OCI-LY7 (cell line): ENCODE results near the gene AIRE. TPM values are rescaled to one million over a fixed set of nuclear protein-coding genes. Genes with fewer than 3 reads are reported as not detected.

Experiments used
- BruUV-seq: library from RNA; stranded (reverse); fragments of 400-500 nt; replicated peaks from 2 replicates; lab custom pipeline; 2021; lab: Mats Ljungman, UMichigan
- CTCF ChIA-PET: fragments of 300-600 bp; sonication (Branson Sonifier 250); formaldehyde crosslinking; loops from one replicate; lab custom pipeline; 2022; ENCODE audit warnings: antibody characterized with exemption; ENCODE audit not compliant: unreplicated experiment; lab: Charles Lee
- POLR2A ChIA-PET: fragments of 300-600 bp; sonication (Branson Sonifier 250); formaldehyde crosslinking; loops from one replicate; lab custom pipeline; 2022; ENCODE audit warnings: antibody characterized with exemption; lab: Charles Lee
- DNase-seq: peaks from one replicate; pipeline ENCODE4 v3.0.0-alpha.2; 2015; ENCODE audit warnings: low spot score
- H2AFZ ChIP-seq: fragments of 200-600 bp; sonication (generic), shearing (Covaris generic); 2 replicates; pipeline ENCODE4 v1.6.1; 2014; ENCODE audit warnings: mild to moderate bottlenecking, antibody characterized with exemption, low read length, moderate library complexity
- H3K27ac ChIP-seq: fragments of 200-600 bp; sonication (generic); 2 replicates; pipeline ENCODE4 v1.5.1; 2014; ENCODE audit warnings: mixed run types, low read depth, mild to moderate bottlenecking, moderate library complexity, low read length, inconsistent platforms; ENCODE audit not compliant: poor library complexity, severe bottlenecking
- H3K36me3 ChIP-seq: fragments of 200-600 bp; sonication (generic); 2 replicates; pipeline ENCODE4 v1.6.1; 2014; ENCODE audit warnings: mild to moderate bottlenecking, antibody characterized with exemption, low read length, moderate library complexity, mixed read lengths; ENCODE audit not compliant: insufficient read depth
- H3K4me1 ChIP-seq: fragments of 200-600 bp; sonication (generic); 2 replicates; pipeline ENCODE4 v1.5.1; 2014; ENCODE audit warnings: mild to moderate bottlenecking, low read length; ENCODE audit not compliant: insufficient read depth, poor library complexity, severe bottlenecking
- H3K4me2 ChIP-seq: fragments of 200-600 bp; sonication (generic); 2 replicates; pipeline ENCODE4 v1.6.1; 2014; ENCODE audit warnings: mild to moderate bottlenecking, low read length
- H3K4me3 ChIP-seq: fragments of 200-600 bp; sonication (generic); 2 replicates; pipeline ENCODE4 v1.5.1; 2014; ENCODE audit warnings: mild to moderate bottlenecking, low read depth, low read length; ENCODE audit not compliant: poor library complexity, severe bottlenecking
- H3K79me2 ChIP-seq: fragments of 200-600 bp; sonication (generic); 2 replicates; pipeline ENCODE4 v1.6.1; 2016; ENCODE audit warnings: low read depth, mild to moderate bottlenecking, low read length, moderate library complexity, mixed read lengths; ENCODE audit not compliant: insufficient read depth
- H3K9me2 ChIP-seq: fragments of 200-600 bp; sonication (generic); 2 replicates; pipeline ENCODE4 v1.6.1; 2016; ENCODE audit warnings: mild to moderate bottlenecking, low read length, mixed read lengths; ENCODE audit not compliant: insufficient read depth
- H3K9me3 ChIP-seq: fragments of 200-600 bp; sonication (generic); 2 replicates; pipeline ENCODE4 v1.6.1; 2014; ENCODE audit warnings: mild to moderate bottlenecking, mixed run types, low read length, mixed read lengths
- H4K20me1 ChIP-seq: fragments of 200-600 bp; sonication (generic); 2 replicates; pipeline ENCODE4 v1.6.1; 2014; ENCODE audit warnings: mild to moderate bottlenecking, antibody characterized with exemption, low read length, moderate library complexity, mixed read lengths; ENCODE audit not compliant: insufficient read depth
- CTCF ChIP-seq: fragments of 200-600 bp; sonication (generic); conservative IDR thresholded peaks from 2 replicates; pipeline ENCODE4 v1.5.1; 2014; ENCODE audit warnings: mild to moderate bottlenecking, antibody characterized with exemption, low read length, moderate library complexity, mixed read lengths
- EZH2phosphoT487 ChIP-seq: fragments of 200-600 bp; sonication (generic); IDR thresholded peaks from 2 replicates; pipeline ENCODE4 v1.6.1; 2018; ENCODE audit warnings: low read depth, borderline replicate concordance, mild to moderate bottlenecking, mixed run types, antibody characterized with exemption, low read length, moderate library complexity, mixed read lengths
- intact Hi-C: fragments of 100-400 bp; cut with micrococcal nuclease; formaldehyde crosslinking; loops from one replicate; pipeline ENCODE4 v1.10.0; 2022; ENCODE audit not compliant: unreplicated experiment
- total RNA-seq, 2 experiments: library from RNA; depleted of rRNA in 1 of 2; stranded (reverse); fragments of >200 nt in 1 of 2; shearing (Covaris generic) in 1 of 2; gene quantifications; 2 replicates each; pipeline ENCODE4 v1.2.3, GENCODE V29; 2014 to 2022

AIRE gene
- total RNA-seq, 2 experiments from 2014 or later, result not detected

- no peaks in the 10 kb centered on the region for H3K36me3 ChIP-seq
- H2AFZ ChIP-seq, result no peak overlapping the region
- BruUV-seq, result no TSS peak
- H3K4me1 ChIP-seq, result peaks cover 82% of the 10 kb centered on the region
- H3K4me3 ChIP-seq, result peak overlapping the region; percentile 86
- CTCF ChIA-PET, result no interaction called here
- POLR2A ChIA-PET, result no interaction called here
- no peaks in the 10 kb centered on the region for H3K9me3 ChIP-seq
- H3K4me2 ChIP-seq, result peak overlapping the region; percentile 87
- peak overlapping the region; percentile 39 for H3K27ac ChIP-seq
- peaks cover 7% of the 10 kb centered on the region; the same call in 1 of the 2 replicates for H3K79me2 ChIP-seq
- TF ChIP-seq EZH2phosphoT487 (no peak), CTCF (no peak)
- H4K20me1 ChIP-seq, result no peaks in the 10 kb centered on the region; the same call in 1 of the 2 replicates
- intact Hi-C loops, result no loop called here
- H3K9me2 ChIP-seq, result no peaks in the 10 kb centered on the region
- peak; percentile 70 for DNase-seq
These were observed 14.7 kb downstream of the AIRE start for GRCh38 chr21:44300262-44300959.

DNA sequence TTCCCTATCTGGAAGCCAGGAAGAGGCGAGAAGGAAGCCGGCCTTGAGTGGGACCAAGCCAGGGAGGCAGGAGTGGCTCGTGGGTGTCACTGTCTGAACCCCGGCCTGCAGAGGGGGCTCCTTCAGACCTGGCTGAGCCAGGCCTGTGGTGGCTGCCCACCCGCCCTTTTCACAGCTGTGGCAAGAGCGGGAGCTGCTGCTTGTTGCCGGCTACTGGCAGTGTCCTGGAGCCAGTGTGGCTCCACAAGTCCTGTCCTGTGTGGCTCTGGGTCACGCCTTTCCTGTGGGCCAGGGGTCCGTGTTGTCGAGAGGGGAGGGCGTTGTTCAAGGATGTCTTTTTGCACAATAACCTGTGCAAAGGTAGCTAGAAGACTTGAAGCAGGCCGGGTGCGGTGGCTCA, 15.5 kb downstream of the AIRE start:
- DNase-seq, result peak; percentile 16
- Histone ChIP-seq H3K27ac (peak overlapping the region; percentile 25), H3K36me3 (no peaks in the 10 kb centered on the region), H3K9me3 (no peaks in the 10 kb centered on the region), H3K9me2 (no peaks in the 10 kb centered on the region), H3K4me3 (peak overlapping the region; percentile 86), H3K4me1 (peaks cover 75% of the 10 kb centered on the region), H4K20me1 (no peaks in the 10 kb centered on the region; the same call in 1 of the 2 replicates), H3K79me2 (peaks cover 7% of the 10 kb centered on the region; the same call in 1 of the 2 replicates), H3K4me2 (peak overlapping the region; percentile 87), H2AFZ (no peak overlapping the region)
- intact Hi-C loops, result no loop called here
- CTCF ChIA-PET, result no interaction called here
- no TSS peak for BruUV-seq
- TF ChIP-seq CTCF (no peak), EZH2phosphoT487 (no peak)
- POLR2A ChIA-PET, result no interaction called here

DNA sequence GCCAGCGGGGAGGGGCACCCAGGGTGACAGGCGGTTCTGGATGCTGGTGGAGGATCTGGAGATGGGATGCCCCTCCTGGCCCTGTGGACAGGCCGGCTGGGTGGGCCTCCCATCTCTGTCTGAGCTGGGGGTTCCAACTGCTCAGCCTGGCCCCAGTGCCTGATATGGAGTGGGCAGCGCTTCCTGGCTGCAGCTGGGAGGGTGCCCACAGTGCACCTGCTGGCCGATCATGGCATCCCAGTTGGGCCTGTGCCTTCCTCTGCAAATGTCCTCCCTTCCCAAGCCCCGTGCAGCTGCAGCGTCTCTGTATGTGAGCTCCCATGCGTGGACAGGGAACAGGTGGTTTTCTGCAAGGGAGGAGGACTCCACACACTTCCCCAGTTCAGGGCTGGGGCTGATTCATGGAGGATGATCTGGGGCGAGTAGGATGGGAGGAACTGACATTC, 16.3 kb downstream of the AIRE start:
- Histone ChIP-seq H4K20me1 (no peaks in the 10 kb centered on the region; the same call in 1 of the 2 replicates), H3K9me2 (no peaks in the 10 kb centered on the region), H3K4me2 (peak overlapping the region; percentile 87), H3K36me3 (peaks cover 5% of the 10 kb centered on the region; the same call in 1 of the 2 replicates), H3K4me1 (peaks cover 68% of the 10 kb centered on the region), H3K9me3 (no peaks in the 10 kb centered on the region), H3K27ac (no peak overlapping the region), H3K4me3 (peak overlapping the region; percentile 86), H2AFZ (no peak overlapping the region), H3K79me2 (peaks cover 7% of the 10 kb centered on the region; the same call in 1 of the 2 replicates)
- DNase-seq, result peak; percentile 44
- no TSS peak for BruUV-seq
- intact Hi-C loops, result no loop called here
- ChIA-PET CTCF (no interaction called here), POLR2A (no interaction called here)
- TF ChIP-seq EZH2phosphoT487 (no peak), CTCF (no peak)
